ENCODE data around the gene NPLOC4.
"Not testable (repeated sequence)": the region's sequence is repeated elsewhere in the genome, so short reads cannot be mapped to it uniquely, and the experiment has no call there.

Gene NPLOC4

DNA sequence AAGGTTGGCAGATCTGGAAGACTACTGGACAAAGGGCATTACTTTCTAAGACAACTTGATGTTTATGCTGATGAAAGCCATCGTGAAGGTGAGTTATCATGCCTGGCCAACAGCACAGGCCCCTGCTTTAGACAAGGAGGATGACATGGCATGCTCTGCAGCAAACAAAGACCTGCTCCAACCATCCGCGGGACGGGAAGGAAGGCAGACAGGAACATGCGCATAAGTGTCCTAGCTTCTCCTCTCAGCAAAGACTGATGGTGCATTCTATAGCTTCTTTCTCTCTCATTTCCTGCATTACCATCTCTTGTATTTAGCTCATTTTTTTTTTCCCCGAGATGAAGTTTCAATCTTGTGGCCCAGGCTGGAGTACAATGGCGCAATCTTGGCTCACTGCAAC lies 5.4 kb downstream of the NPLOC4 start:
- TF ChIP-seq, protein P1, sequence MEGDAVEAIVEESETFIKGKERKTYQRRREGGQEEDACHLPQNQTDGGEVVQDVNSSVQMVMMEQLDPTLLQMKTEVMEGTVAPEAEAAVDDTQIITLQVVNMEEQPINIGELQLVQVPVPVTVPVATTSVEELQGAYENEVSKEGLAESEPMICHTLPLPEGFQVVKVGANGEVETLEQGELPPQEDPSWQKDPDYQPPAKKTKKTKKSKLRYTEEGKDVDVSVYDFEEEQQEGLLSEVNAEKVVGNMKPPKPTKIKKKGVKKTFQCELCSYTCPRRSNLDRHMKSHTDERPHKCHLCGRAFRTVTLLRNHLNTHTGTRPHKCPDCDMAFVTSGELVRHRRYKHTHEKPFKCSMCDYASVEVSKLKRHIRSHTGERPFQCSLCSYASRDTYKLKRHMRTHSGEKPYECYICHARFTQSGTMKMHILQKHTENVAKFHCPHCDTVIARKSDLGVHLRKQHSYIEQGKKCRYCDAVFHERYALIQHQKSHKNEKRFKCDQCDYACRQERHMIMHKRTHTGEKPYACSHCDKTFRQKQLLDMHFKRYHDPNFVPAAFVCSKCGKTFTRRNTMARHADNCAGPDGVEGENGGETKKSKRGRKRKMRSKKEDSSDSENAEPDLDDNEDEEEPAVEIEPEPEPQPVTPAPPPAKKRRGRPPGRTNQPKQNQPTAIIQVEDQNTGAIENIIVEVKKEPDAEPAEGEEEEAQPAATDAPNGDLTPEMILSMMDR (IDR thresholded peaks at IDR 0.05; ENCODE audit: low read depth, low read length), result no peak
- no peak for DNase-seq (ENCODE audit: extremely low read depth, low read depth)

GRCh38 chr17:81630274-81630673 lies 6.6 kb downstream of the NPLOC4 start:
- DNase-seq (ENCODE audit: extremely low read depth, low read depth), result no peak
- TF ChIP-seq, protein P1 (IDR thresholded peaks at IDR 0.05; ENCODE audit: low read depth, low read length), result no peak

- TF ChIP-seq, protein P1 (IDR thresholded peaks at IDR 0.05; ENCODE audit: low read depth, low read length), result no peak
- DNase-seq (ENCODE audit: extremely low read depth, low read depth), result no peak
These were observed 15.3 kb downstream of the NPLOC4 start for GRCh38 chr17:81621494-81622130.

DNA sequence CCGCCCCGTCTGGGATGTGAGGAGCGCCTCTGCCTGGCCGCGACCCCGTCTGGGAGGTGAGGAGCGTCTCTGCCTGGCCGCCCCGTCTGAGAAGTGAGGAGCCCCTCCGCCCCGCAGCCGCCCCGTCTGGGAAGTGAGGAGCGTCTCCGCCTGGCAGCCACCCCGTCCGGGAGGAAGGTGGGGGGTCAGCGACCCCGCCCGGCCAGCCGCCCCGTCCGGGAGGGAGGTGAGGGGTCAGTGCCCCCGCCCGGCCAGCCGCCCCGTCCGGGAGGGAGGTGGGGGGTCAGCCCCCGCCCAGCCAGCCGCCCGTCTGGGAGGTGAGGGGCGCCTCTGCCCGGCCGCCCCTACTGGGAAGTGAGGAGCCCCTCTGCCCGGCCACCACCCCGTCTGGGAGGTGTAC lies 18.6 kb downstream of the NPLOC4 start:
- DNase-seq (ENCODE audit: extremely low read depth, low read depth), result not testable (repeated sequence)

- TF ChIP-seq, protein P1 (IDR thresholded peaks at IDR 0.05; ENCODE audit: low read depth, low read length), result no peak
- DNase-seq (ENCODE audit: extremely low read depth, low read depth), result no peak
These were observed 20.0 kb downstream of the NPLOC4 start for GRCh38 chr17:81616877-81617276.

DNA sequence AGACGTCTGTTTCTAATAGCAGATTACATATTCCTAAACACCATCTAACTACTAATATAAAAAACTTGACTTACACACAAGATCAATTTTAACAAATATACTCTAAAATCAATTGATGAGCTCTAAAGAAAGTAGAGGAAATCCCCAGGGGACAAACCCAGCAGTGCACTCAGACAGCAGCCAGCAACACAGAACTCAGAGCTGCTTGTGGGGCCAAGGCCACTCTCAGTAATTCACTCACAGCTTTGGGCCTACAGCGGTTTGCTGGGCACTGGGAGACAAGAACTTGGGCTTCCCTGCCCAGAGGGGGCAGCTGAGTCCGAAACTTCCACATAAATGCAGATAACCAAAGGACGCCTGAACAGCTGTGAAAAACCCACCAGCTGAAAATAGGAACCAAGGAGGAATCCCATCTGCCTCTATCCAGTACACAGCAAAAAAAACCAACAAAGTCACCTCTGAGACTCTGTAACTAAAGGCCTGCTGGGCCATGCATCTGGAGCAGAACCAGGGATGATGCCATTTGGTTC lies 21.4 kb downstream of the NPLOC4 start:
- TF ChIP-seq, protein P1 (IDR thresholded peaks at IDR 0.05; ENCODE audit: low read depth, low read length), result no peak
- no peak for DNase-seq (ENCODE audit: extremely low read depth, low read depth)

GRCh38 chr17:81612172-81612970 lies 24.5 kb downstream of the NPLOC4 start:
- DNase-seq (ENCODE audit: extremely low read depth, low read depth), result no peak
- TF ChIP-seq, protein P1 (IDR thresholded peaks at IDR 0.05; ENCODE audit: low read depth, low read length), result no peak

Data from AG09319 (cell line).